KG1 (cell line): Measurements from ENCODE around the gene GABRG3.

Experiments
- DNase-seq: peaks from one replicate; lab custom pipeline; 2025; lab: John Stamatoyannopoulos, UW

GABRG3 gene

DNA sequence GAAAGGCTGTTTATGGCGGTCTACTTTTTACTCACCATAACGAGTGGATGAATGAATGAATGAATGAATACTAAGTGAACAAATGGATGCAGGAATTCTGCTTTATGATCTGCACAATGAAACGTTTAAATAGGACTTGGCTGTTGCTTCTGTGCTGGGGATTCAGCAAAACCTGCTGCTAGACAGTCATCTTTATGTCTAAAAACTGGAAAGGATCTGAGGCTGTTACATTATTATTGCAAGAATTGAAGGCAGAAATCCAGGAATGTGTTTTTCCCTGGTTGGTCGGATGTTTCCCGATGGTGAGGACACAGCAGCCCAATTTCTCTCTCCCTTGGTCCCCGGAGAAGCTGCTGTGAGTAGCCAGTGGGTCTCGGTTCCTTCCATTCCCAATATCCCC, 94.2 kb downstream of the GABRG3 start:
- DNase-seq: no peak

DNA sequence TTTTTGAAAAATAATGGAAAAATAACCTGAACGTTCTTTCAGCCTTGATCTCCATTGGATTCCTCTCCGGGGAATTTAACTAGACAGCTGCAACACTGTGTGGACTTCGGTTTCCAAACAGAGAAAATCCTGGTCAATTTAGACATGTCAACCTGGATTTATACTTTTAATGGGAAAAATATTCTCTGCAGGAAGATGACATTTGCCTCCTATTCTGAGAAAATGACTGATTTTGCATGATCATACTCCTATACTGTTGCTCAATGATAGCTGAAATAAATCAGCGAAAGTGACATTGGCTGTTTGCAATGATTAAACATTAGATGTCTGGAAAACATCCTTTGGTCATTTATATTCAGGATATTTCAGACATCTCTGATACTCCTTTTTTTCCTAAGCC, 94.8 kb downstream of the GABRG3 start:
- no peak for DNase-seq

DNA sequence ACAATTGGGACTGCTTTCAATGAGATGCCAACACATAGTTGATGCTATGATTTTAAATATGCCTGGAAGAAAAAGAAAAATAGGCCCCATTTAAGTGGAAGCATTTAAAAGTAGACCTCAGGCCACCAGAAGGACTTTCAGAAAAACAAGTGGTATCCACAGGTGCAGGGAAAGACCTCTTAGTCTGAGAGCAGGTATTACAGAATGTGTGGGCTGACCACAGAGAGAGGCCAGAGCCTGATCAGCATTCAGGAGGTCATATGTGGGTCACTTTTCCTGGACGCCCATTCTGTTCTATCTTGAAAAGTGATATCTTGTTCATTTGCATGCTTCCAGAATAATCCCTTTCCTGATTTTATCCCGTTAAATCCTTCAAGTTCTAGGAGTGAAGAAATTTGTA, 95.5 kb downstream of the GABRG3 start:
- DNase-seq: no peak

DNA sequence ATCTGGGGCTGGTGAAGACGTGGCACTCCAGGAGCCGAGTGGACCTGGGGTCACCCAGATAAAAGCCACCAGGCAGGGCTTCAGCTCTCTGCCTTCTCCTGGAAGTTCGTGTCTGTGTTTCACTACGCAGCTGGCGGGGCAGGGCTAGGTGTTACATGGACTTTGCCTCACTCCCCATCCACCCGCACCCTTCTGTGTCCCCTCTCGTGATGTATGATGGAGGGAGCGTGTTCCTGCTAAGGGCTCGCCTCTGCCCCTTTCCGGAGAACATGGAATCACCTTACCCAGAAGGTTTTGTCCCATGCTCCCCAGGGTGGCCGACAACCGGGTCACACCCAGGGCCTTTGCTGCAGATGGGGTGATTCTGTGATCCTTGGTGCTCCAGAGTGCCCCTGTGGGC, 96.2 kb downstream of the GABRG3 start:
- no peak for DNase-seq

DNA sequence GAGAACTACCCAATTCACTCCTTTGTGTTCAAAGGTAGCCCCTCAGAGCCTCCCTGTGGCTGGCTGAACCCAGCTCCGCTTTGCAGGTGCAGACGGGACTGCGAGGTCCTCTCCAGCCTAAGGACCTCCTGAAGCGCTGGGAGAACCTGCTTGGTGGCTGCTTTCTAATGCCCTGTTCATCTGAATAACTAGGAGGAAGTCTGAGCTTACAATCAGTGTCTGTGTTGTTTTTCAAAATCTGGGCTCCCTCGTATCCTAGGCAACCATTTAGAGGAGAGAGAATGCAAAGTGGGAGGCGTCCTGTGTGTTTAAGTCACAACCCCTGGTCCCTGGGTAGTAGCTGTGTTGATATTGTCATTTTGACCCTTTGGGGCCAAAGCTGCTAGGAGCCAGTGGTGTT, 99.9 kb downstream of the GABRG3 start:
- DNase-seq: no peak

DNA sequence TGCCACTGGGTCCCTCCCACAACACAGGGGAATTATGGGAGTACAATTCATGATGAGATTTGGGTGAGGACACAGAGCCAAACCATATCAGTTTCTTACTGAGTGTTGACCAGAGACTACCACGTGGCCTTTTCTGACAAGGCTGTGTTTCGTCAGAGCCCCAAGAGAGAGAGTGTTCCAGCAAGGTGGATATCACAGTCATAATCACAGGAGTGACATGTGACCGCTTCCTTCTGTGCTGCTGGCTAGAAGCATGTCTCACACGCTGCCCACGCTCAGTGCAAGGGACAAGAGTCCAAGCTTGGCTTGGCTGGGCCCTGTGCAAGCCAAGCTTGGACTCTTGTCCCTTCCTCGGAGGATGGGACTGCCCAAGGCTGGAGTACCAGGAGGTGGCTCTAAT, 103.2 kb downstream of the GABRG3 start:
- no peak for DNase-seq

DNA sequence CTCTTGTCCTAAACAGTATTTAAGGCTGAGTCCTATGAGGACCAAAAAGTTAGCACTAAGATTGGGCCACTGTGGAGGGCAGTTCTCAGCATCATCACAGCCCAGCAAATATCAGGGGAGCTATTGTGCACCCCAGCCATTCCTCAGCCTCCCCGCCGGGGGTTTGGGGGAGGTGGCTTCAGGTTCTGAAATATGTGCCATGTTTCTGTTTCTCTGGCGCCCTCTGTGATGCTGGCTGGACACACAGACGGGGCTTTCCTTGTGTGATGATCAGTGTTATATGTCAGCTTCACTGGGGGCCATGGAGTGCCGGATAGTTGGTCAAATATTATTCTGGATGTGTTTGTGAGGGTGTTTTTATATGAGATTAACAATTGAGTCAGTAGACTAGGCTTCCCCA, 106.8 kb downstream of the GABRG3 start:
- DNase-seq: no peak

DNA sequence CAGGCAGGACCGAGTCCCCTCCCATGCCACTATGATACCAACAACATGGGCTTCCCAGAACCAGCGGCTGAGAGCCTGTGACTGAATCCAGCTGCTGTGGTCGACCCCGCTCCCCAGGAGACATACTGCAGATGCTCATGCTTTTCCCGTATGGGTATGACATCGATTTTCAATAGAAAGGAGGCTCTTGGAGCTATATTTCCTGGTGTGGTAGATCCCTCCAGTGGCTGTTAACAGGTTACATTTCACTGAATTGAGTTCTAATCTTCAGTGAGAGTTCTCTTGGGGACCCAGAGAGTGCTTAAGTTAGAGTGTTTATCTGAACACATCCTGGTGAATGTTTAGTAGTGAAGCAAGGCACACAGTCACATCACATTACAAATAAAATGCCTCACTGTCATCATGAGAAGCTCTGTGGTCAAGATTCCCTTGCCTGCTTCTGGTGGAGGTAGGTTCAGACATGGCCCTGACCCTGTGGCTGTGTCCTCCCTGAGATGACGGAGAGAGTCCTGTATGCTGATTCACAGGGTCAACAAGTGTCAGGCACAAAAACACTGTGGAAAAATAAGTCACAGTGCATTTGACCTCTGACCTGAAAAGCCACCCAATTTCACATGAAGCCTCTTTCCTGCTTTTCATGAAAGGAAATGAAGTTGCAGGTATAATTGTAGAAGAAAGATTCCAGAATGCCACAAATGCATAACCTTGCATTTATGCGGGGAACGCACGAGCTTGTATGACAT, 110.9 kb downstream of the GABRG3 start:
- no peak for DNase-seq

DNA sequence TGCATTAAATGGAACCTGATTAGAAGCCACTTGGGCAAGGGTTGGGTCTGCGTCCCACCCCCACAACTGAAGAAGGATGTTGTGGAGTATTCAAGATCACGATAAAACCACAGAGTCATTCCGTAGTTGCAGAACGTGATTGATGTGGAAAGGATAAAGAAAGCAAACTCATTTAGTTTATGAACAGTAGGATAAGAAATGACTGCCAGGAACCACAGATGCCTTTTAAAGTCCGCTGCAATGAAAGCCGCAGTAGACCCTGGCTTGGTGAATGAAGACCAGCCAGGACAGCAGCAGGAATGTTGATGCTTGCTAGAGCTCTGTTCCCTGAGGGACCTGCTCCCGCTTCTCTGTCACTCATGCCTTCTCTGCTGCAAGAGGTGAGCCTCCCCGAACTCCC, 111.5 kb downstream of the GABRG3 start:
- DNase-seq: no peak

DNA sequence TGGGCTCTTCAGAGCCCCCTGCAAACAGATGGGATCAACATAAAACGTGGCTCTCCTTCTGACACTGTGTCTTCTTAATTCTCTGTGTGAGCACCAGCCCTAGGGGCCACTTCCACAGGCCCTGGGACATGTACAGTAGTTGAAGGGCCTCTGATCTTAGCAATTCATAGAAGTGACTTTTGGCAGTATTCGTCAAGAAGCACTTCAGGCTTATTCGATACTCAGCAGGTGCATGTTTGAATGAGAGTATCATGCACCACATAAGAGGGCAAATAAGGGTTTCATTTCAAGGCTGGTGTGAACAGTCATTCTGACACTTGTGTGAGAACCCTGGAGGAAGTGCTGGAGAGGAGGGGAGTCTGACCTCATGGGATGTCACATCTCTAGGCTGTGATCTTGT, 113.9 kb downstream of the GABRG3 start:
- no peak for DNase-seq

DNA sequence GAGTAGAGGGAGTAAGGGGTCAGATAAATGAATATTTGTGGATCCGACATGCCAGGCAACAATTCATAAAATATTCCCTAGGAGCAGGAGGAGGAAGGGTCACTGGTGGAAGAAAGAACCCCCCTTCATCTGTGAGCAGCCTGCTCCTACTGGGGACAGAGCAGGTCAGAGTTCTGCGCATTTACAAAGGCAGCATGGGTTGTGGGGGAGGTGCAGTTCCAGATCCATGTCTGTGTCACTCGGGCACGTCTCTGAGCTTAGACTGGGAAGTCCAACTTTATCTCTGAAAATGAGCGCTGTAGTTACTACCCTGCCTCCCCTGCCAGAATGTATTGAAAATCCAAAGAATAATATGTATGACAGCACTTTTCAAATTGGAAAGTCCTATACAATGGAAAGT, 115.2 kb downstream of the GABRG3 start:
- DNase-seq: no peak

DNA sequence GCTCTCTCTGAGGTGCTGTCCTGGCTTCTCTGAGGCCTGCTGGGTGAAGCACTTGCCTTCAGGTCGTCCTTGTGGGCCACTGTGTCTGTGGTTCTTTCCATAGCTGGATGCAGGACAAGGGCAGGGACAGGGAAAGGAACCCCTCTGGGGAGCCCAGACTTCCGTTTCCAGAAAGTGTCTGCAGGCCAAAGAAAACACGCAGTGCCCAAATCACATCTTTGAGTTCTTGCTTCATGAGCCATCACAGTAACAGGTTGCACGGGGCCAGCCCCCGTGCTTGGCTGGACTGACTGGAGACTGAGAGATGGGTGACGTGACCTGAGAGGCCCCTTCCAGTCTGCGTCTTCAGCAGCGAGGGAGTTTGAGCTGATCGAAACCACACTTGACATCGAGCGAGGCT, 115.8 kb downstream of the GABRG3 start:
- no peak for DNase-seq

DNA sequence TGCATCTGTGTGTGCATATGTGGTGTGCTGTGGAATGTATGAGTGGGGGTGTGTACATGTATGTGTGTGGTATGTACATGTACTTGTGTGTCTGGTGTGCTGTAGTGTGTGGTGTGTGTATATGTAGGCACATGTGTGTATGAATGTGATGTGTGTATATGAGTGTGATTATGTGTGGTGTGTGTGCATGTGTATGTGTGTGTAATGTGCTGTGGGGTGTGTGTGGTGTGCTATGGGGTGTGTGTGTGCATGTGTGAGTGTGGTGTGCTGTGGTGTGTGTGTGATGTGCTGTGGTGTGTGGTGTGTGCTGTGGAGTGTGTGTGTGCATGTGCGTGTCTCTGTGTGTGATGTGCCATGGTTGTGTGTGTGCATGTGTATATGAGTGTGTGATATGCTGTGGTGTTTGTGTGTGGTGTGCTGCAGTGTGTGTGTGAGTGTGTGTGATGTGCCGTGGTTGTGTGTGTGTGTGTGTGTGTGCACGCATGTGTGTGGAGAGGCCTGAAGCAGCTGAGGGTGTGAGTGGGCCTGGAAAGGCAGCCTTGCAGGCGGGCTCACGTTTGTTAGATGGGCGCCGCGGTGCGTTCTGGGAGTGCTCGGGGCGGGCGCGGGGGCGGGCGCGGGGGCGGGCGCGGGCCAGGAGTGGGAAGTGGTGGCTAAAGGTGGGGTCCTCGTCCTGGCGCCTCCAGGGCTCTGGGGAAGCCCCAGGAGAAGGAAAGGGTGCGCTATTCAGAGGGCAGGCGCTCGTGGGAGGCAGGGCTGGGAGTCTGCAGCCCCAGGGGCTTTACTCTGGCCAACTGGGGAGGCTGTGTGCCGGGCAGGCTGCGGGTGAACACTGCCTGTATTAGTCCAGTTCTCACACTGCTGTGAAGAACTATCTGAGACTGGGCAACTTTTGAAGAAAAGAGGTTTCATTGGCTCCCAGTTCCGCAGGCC, 116.9 kb downstream of the GABRG3 start:
- no peak for DNase-seq

DNA sequence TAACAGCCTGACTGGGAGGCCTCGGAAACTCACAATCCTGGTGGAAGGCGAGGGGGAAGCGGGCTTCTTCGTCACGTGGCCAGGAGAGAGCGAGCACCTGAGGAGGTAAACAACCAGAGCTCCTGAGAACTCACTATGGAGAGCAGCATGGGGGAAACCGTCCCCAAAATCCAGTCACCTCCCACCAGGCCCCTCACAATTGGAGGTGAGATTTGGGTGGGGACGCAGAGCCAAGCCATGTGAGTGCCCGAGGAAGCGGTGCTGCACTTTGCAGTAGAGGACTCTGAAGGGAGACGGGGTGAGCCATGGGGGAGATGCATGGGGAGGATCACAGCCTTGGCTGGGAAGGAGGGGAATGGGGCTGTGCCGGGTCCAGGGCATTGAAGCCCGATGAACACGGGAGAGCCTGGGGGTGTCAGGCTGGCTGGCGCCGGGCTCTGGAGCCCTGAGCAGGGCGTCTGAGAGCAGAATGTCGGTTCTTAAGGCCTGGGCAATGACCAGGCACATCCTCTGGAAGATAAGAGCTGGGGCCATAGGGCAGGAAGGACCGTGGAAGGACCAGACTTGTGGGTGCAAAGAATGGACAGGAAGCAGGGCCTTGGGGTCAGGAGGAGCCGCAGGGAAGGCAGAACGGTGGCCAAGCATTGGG, 117.7 kb downstream of the GABRG3 start:
- DNase-seq: no peak

DNA sequence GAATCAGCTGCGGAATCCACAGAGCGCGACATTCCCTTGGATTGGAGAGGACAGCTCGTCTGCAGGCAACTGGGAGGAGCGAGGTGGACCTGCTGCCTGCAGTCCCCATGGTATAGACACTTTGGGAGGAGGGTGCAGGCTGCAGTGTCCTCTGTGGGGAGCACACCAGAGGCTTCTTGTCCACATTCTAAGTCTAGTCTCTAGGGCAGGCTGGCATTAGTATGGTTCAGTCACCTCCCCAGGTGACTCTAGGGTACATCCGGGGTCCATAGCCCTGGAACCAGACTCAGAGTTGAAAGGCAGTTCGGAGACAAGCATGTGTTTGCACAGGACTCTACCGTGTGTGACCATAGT, 118.2 kb downstream of the GABRG3 start:
- no peak for DNase-seq

DNA sequence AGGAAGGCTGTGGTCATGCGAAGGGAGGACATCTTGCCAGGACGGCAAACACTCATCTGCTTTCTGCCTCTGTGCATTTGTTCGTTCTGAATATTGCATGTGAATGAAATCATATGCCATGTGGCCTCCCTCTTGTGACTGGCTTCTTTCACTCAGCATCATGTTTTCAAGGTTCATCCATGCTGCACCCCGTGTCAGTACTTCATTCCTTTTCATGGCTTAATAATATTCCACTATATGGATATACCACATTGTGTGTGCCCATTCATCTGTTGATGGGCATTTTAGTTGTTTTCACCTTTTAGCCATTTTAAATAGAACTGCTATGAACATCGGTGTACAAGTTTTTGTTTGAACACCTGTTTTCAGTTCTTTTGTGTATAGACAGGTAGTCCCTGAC, 118.7 kb downstream of the GABRG3 start:
- DNase-seq: no peak

DNA sequence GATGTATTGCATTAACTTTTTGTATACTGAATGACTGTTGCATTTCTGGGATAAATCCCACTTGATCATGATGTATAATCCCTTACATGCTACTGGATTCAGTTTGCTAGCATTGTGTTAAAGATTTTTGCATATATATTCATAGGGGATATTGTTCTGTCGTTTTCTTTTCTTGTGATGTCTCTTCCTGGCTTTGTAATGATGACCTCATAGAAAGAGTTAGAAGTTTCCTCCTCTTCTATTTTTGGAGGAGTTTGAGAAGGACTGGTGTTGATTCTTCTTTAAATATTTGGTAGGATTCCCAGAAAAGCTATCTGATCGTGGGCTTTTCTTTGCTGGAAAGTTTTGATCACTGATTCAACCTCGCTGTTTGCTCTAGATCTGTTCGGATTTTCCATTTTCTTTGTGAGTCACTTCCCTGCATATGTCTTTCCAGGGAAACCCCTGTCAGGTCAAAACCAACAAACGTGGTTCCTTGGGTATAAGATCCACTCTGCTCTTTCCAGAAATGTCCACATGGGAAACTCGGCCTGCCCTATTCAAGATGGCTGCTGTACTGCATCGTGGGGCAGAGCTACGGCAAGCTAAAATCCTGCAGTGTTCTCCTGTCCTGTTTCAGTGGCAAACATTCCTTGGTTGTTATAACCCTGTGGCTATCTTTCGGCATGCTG, 120.4 kb downstream of the GABRG3 start:
- DNase-seq: no peak

DNA sequence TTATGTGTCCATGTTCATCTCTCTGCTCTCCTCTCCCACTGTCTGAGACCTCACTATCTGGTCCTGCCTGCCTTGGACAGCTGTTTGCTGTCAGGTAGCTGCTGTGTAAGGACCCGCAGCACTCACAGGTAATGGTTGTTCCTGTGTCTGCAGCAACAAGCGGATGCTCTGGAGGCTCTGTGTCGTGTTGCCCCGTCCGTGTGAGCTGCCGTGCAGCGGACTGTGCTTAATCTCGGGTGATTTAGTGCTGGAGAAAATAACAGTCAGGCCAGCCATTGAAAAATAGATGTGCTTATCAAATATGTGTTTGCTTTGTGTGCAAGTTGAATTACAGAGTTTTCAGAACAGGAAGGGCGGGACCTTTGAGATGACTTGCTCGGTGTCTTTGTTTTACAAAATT, 121.4 kb downstream of the GABRG3 start:
- no peak for DNase-seq

DNA sequence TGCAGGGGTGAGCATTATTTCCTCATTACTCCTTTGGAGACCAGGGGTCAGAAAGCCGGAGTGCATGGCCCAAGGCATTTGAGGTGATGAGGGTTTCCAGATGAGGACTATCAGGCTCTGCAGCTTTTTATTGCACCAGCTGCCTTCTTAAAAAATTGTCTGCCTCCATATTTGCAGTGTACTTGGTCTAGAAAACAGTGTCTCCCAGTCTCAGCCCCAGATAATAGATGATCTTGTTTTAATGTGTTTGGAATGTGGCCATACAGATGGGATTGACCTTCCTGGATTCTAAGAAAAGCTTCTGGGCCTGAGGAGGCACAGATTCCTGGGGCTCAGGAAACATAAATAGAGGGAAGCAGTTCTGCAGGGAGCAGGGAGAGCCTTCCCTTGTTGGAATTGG, 123.3 kb downstream of the GABRG3 start:
- no peak for DNase-seq

DNA sequence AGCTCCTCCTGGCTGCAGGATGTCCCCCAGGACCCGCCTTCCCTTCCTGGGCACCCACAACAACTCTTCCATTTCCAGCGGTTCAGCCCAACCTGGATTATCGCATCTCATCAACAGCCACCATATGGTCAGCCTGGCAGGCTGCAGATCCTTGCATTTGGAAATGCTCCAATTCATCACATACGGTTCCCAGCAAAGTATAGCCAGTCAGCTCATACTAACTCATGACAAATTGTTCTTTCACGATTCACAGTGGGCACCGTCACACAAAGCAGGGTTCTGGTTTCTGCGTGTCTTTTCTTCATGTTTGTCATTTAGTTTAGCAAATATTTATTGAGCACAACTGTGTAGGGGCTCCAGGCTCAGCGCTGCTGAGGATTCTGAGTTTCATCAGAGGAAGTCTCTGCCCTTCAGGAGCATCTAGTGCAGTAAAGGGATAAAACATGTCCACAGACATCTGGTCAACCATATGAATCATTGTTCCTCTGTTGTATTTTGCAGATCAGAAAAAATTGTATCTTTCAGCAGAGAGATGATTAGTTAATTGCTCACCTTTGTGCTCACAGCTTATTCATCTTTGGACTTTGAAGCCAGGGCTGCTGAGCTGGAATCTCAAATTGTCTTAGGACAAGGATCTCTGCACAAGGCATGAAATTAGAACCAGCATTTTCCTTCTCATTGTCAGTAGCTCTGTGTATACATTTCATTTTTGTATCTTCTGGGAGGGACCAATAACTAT, 125.1 kb downstream of the GABRG3 start:
- DNase-seq: no peak

DNA sequence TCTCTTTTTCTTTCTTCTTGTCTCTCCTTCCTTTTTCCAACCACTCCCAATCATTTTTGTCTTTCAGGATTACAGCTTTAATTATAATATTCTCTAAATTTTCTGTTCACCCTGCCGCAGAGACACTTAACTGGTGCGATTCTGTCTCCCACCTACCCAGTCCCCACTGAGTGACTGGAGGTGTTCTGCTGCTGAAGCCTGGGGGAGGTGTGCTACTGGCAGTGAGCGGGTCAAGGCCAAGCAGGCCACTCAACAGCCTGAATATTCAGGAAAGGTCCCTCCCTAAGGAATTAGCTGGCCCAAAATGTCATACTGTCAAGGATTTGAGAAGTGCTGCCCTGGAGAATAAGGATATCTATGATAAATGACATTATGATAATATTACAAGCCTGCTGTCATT, 126.5 kb downstream of the GABRG3 start:
- DNase-seq: no peak

DNA sequence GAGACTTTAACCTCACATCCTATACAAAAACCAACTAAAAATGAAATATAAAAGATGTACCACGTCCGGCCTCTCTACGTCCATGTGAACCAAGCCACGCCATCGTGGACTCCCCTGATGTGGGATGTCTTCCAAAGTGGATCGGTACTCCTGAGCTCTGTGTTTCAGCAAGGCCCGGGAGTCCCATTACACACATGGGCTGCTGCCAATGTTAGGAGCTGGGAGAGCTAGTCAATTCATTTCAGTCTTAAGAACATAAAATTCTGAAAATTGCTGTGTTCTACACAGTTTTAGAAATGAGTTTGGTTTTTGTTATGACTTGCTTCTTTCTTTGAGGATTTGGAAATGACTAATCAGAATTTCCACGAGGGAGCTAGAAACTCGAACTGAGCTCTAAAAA, 131.0 kb downstream of the GABRG3 start:
- DNase-seq: no peak
